Measurements from ENCODE around the gene EDC4.
"Not testable (repeated sequence)": the region's sequence is repeated elsewhere in the genome, so short reads cannot be mapped to it uniquely, and the experiment has no call there.

EDC4 gene

GRCh38 chr16:67847064-67847861 is 25.6 kb upstream of the EDC4 start, which contains the start of gene CENPT:
CENPT (minus strand) TSS chr16:67847693; CDS start chr16:67833859, 13,834 bp downstream.
- no peak for DNase-seq (ENCODE audit: low read depth, low spot score)

- DNase-seq (ENCODE audit: low read depth, low spot score) = no peak
Observed at GRCh38 chr16:67848118-67848517, 24.7 kb upstream of the EDC4 start.

GRCh38 chr16:67853670-67854069 is 19.2 kb upstream of the EDC4 start:
- DNase-seq (ENCODE audit: low read depth, low spot score) = no peak

- no peak for DNase-seq (ENCODE audit: low read depth, low spot score)
Observed at GRCh38 chr16:67855789-67856188, 17.1 kb upstream of the EDC4 start.

GRCh38 chr16:67856927-67857546 is 15.8 kb upstream of the EDC4 start:
- no peak for DNase-seq (ENCODE audit: low read depth, low spot score)

GRCh38 chr16:67857547-67858233 is 15.2 kb upstream of the EDC4 start:
- DNase-seq (ENCODE audit: low read depth, low spot score) = no peak

- no peak for DNase-seq (ENCODE audit: low read depth, low spot score)
Observed at GRCh38 chr16:67858500-67858899, 14.4 kb upstream of the EDC4 start.

- no peak for DNase-seq (ENCODE audit: low read depth, low spot score)
Observed at GRCh38 chr16:67860589-67861398, 12.1 kb upstream of the EDC4 start.

GRCh38 chr16:67861877-67862276 is 11.0 kb upstream of the EDC4 start:
- no peak for DNase-seq (ENCODE audit: low read depth, low spot score)

- no peak for DNase-seq (ENCODE audit: low read depth, low spot score)
Observed at GRCh38 chr16:67862623-67863583, 9.9 kb upstream of the EDC4 start.

GRCh38 chr16:67864044-67864443 is 8.8 kb upstream of the EDC4 start:
- DNase-seq (ENCODE audit: low read depth, low spot score) = not testable (repeated sequence)

- DNase-seq (ENCODE audit: low read depth, low spot score) = no peak
Observed at GRCh38 chr16:67864594-67864993, 8.3 kb upstream of the EDC4 start.

GRCh38 chr16:67865318-67865717 is 7.5 kb upstream of the EDC4 start:
- no peak for DNase-seq (ENCODE audit: low read depth, low spot score)

GRCh38 chr16:67868290-67868689 is 4.6 kb upstream of the EDC4 start:
- no peak for DNase-seq (ENCODE audit: low read depth, low spot score)

GRCh38 chr16:67869653-67870052 is 3.2 kb upstream of the EDC4 start:
- no peak for DNase-seq (ENCODE audit: low read depth, low spot score)

GRCh38 chr16:67871256-67871655 is 1.6 kb upstream of the EDC4 start:
- DNase-seq (ENCODE audit: low read depth, low spot score) = no peak

- no peak for DNase-seq (ENCODE audit: low read depth, low spot score)
Observed at GRCh38 chr16:67872131-67872630, 671 bp upstream of the EDC4 start.

GRCh38 chr16:67873435-67874370 is 851 bp downstream of the EDC4 start:
- DNase-seq (ENCODE audit: low read depth, low spot score) = no peak

GRCh38 chr16:67874372-67874771 is 1.5 kb downstream of the EDC4 start:
- DNase-seq (ENCODE audit: low read depth, low spot score) = no peak

Data from smooth muscle cell of the brain vasculature (primary cell).